ENCODE results near the gene RGCC.

- no peak for TF ChIP-seq CTCF (IDR thresholded peaks at IDR 0.05)
- no peak for TF ChIP-seq POLR2A (IDR thresholded peaks at IDR 0.05)
- TF ChIP-seq POLR2AphosphoS5 (IDR thresholded peaks at IDR 0.05; ENCODE audit: insufficient read depth in 1 of 2, low read depth in 1 of 2) = no peak
Observed at GRCh38 chr13:41426047-41426446, 31.3 kb upstream of the RGCC start.
